Adrenal gland (tissue), 12 donors: Measurements from ENCODE around the gene TFCP2L1. TPM values are rescaled to one million over a fixed set of nuclear protein-coding genes. Genes with fewer than 3 reads are reported as not detected.

Experiments used
- DNase-seq, 7 donors: peaks; one replicate each; pipeline ENCODE4 v3.0.0-alpha.2; 2019 to 2020
- H3K27ac ChIP-seq, 5 donors: fragments of 200-600 bp; sonication (generic) in 4 of 5; 1 replicate in 3 of 5; 2 replicates in 2 of 5; pipeline versions ENCODE4 v1.5.1 to v1.8.0; 2016 to 2020; ENCODE audit warnings: mild to moderate bottlenecking in 1 of 5
- H3K27me3 ChIP-seq: fragments of 200-600 bp; 2 replicates; pipeline ENCODE4 v1.8.0; 2021
- H3K36me3 ChIP-seq, 2 donors: fragments of 200-600 bp; replicated peaks in 1 of 2; 1 replicate in 1 of 2; 2 replicates in 1 of 2; pipeline versions ENCODE4 v1.5.1 to v1.8.0; 2018 to 2022
- H3K4me1 ChIP-seq, 2 donors: fragments of 200-600 bp; replicated peaks in 1 of 2; 1 replicate in 1 of 2; 2 replicates in 1 of 2; pipeline versions ENCODE4 v1.5.1 to v1.8.0; 2018 to 2021
- H3K4me3 ChIP-seq, 4 donors: fragments of 200-600 bp; sonication (generic) in 3 of 4; one replicate each; pipeline ENCODE4 v1.5.1; 2016 to 2018
- H3K9me3 ChIP-seq, 3 donors: fragments of 200-600 bp; sonication (generic) in 1 of 3; replicated peaks in 1 of 3; 1 replicate in 2 of 3; 2 replicates in 1 of 3; pipeline versions ENCODE4 v1.5.1 to v1.8.0; 2016 to 2021
- POLR2A ChIP-seq, 2 donors: fragments of 450-650 bp; IDR thresholded peaks; one replicate each; pipeline ENCODE4 v1.6.1; 2017; ENCODE audit warnings: antibody characterized with exemption in 2 of 2, mild to moderate bottlenecking in 2 of 2, moderate library complexity in 1 of 2
- WGBS, 4 donors: extraction: QIAGEN DNeasy Blood & Tissue Kit in 2 of 4; methylation state at CpG; one replicate each; pipeline versions ENCODE4 v1.1.5 to v1.1.7; 2013 to 2017; 5-methylcytosine and 5-hydroxymethylcytosine counted together
- intact Hi-C, 2 donors: fragments of 100-400 bp; cut with DNase I; formaldehyde crosslinking; loops; one replicate each; pipeline versions ENCODE4 v1.14.1 to v1.15.0; 2022 to 2023
- polyA plus RNA-seq, 3 donors: library from polyadenylated mRNA; stranded (reverse); fragments of 200-250 nt in 2 of 3; fragments of 350-450 nt in 1 of 3; fragmentation: Illumina TruSeq in 1 of 3; extraction: RNeasy Lipid Tissue Mini Kit (QIAGEN cat#74804) in 1 of 3; gene quantifications; one replicate each; pipeline ENCODE4 v1.2.3, GENCODE V29; 2013 to 2014
- total RNA-seq, 9 donors: library from RNA; depleted of rRNA in 4 of 9; stranded (reverse); fragments of >200 nt in 4 of 9; fragments of 120-200 nt in 1 of 9; fragmentation: NEBNext Ultra II Directional in 1 of 9; extraction: Animal tissue kit (Norgen Biotek cat#: 25700) in 1 of 9; gene quantifications; one replicate each; pipeline versions ENCODE4 v1.1.0 to v1.2.4, GENCODE V29; 2013 to 2023
- TF ChIP-seq, protein P1 (sequence below), 6 experiments: fragments of 450-650 bp in 4 of 6; fragments of 200-600 bp in 2 of 6; sonication (generic) in 1 of 6; IDR thresholded peaks; 1 replicate in 5 of 6; 2 replicates in 1 of 6; pipeline versions ENCODE4 v1.5.1 to v1.8.0; 2016 to 2021; ENCODE audit warnings: antibody characterized with exemption in 6 of 6, mild to moderate bottlenecking in 2 of 6, moderate library complexity in 1 of 6
- donor health status: healthy with polysubstance abuse.
- donor health status: Bipolar disorder and iron deficiency.
- donor health status: DM: yes; HTN: yes; CAD: no.
- donor health status: DM: no; HTN: no; CAD: no.
- donor health status: DM: no; HTN: no; CAD: no.
- donor health status: DM: yes; HTN: yes; CAD: no.

TFCP2L1 gene
- total and polyA plus RNA-seq, 12 donors: 0.17 to 2.5 (median 0.87) TPM

DNA sequence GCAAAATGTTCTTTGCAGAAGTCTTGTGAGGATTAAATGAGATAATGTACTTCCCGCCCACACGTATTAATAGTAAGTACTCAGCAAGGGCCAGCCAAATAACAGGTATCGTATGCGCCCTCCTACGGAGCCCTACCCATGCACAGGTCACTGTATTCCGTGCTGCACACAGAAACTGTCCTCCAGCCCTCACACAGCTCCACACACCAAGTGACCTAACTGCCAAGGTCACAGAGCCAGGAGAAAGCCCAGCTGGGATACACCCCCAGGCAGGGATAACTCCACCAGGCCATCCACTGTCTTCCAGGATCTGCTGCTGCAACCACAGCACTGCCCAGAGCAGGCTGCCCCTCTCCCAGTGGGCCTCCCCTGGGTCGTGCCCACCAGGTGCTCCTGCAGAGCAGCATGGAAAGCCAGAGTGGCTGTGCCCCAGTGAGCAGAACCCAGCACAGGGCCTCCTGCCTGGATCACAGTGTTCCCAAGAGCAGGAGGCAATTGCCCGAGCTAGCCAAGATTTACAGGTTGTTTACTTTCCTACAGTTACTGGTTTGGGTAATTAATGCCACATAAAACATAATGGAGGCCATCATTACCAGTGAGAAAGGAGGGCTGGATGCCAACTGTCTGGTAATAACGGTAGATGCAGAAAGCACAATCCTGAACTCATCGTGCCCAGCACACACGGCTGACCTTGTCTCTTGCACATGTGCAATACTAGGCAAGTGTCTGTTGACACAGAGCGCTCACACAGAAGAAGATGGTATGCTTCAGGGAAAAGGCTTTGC, 24.4 kb downstream of the TFCP2L1 start:
- no peak overlapping the region for H3K27ac ChIP-seq

DNA sequence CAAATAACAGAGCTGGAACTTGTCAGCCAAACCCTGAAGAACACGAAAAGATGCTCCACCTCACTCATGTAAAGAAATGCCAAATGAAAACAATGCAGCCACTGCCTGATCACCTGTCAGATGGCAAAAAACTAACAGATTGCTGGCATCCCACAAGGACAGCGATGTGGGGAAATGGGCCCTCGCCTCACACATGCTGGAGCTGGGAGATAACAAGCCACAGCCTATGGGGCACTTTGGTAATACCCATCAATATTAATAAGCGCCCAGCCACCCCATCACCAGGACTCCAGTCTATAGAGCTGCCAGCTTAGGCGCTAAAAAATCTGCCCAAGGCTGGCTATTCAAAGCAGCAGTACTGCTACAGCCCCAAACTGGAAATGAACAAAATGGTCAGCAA, 27.0 kb downstream of the TFCP2L1 start:
- Histone ChIP-seq H3K36me3 (no peaks in the 10 kb centered on the region), H3K27ac (no peak overlapping the region), H3K27me3 (no peaks in the 10 kb centered on the region), H3K9me3 (no peaks in the 10 kb centered on the region), H3K4me1 (no peaks in the 10 kb centered on the region), H3K4me3 (no peak overlapping the region)
- WGBS, 4 donors: 79 to 90% (median 87%) methylated on average over 5 of the region's 5 CpGs
- DNase-seq: no peak
- TF ChIP-seq, protein P1, sequence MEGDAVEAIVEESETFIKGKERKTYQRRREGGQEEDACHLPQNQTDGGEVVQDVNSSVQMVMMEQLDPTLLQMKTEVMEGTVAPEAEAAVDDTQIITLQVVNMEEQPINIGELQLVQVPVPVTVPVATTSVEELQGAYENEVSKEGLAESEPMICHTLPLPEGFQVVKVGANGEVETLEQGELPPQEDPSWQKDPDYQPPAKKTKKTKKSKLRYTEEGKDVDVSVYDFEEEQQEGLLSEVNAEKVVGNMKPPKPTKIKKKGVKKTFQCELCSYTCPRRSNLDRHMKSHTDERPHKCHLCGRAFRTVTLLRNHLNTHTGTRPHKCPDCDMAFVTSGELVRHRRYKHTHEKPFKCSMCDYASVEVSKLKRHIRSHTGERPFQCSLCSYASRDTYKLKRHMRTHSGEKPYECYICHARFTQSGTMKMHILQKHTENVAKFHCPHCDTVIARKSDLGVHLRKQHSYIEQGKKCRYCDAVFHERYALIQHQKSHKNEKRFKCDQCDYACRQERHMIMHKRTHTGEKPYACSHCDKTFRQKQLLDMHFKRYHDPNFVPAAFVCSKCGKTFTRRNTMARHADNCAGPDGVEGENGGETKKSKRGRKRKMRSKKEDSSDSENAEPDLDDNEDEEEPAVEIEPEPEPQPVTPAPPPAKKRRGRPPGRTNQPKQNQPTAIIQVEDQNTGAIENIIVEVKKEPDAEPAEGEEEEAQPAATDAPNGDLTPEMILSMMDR (IDR thresholded peaks at IDR 0.05): no peak
- intact Hi-C loops: no loop called here

More for the DNA sequence above, 24.4 kb downstream of the TFCP2L1 start:
- peak in 1 of 7 donors; percentile 62 for DNase-seq
- TF ChIP-seq POLR2A (IDR thresholded peaks at IDR 0.05): no peak
- TF ChIP-seq, protein P1 (IDR thresholded peaks at IDR 0.05): no peak
- 66 to 81% (median 80%) methylated on average over 11 to 12 of the region's 12 CpGs for WGBS, 4 donors
- Histone ChIP-seq H3K4me1 (no peaks in the 10 kb centered on the region), H3K4me3 (no peak overlapping the region), H3K9me3 (no peaks in the 10 kb centered on the region), H3K27me3 (no peaks in the 10 kb centered on the region), H3K36me3 (no peaks in the 10 kb centered on the region)
- intact Hi-C loops: no loop called here

DNA sequence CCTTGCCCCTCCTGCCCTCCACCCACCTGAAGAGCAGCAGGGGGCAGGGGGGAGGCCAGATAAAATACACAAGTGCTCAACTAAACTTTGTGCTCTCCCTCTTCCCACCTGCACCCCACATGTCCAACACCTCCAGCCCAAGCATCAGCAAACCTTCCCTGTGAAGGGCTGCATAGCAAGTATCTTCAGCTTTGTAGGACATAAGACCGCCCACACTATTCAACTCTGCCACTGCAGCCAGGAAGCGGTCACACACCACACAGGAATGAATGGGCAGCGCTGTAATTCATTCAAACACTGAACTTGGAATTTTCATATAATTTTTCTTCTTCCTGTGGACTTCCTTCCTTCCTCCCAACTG, 27.5 kb downstream of the TFCP2L1 start:
- DNase-seq: no peak
- H3K9me3 ChIP-seq: no peaks in the 10 kb centered on the region
- H3K27me3 ChIP-seq: no peaks in the 10 kb centered on the region
- H3K36me3 ChIP-seq: no peaks in the 10 kb centered on the region
- no peak overlapping the region for H3K27ac ChIP-seq
- TF ChIP-seq, protein P1 (IDR thresholded peaks at IDR 0.05): no peak
- no peak for TF ChIP-seq POLR2A (IDR thresholded peaks at IDR 0.05)
- H3K4me3 ChIP-seq: no peak overlapping the region
- H3K4me1 ChIP-seq: no peaks in the 10 kb centered on the region
- 68 to 73% (median 70%) methylated on average over 3 of the region's 3 CpGs for WGBS, 4 donors
- intact Hi-C loops: no loop called here

DNA sequence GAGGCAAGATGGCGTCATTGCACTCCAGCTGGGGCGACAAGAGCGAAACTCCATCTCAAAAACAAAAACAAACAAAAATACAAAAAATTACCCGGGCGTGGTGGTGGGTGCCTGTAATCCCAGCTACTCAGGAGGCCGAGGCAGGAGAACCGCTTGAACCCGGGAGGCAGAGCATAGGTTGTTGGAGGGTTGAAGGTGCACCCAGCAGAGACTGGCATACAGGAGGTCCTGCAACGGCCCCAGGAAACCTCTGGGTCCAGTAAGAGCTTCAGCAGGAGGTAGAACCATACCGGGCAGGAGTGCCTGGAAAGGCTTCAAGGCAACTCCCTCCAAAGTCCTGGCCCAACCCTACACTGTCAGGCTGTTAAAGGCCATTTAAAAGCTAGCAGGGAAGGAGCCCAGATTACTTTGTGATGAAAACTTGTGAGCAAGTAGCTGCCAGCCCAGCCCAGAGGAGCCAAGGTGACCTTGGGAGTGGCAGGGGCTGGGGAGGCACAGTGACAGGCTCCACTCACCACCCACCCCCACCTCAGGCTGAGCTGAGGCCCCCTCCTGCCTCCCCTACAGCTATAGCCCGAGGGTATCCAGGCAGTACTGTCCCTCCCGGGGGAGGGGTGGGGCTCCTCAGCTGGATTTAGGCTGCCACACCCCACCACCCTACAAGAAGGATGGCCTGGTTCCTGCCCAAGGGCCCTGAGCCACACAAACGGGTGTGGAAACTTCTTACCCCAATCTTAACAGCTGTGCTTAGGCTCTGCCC, 28.1 kb downstream of the TFCP2L1 start:
- 78 to 87% (median 82%) methylated on average over 10 to 13 of the region's 13 CpGs for WGBS, 4 donors
- DNase-seq: no peak
- no peaks in the 10 kb centered on the region for H3K4me1 ChIP-seq

More for the DNA sequence above, 28.1 kb downstream of the TFCP2L1 start:
- Histone ChIP-seq H3K27me3 (no peaks in the 10 kb centered on the region), H3K4me3 (no peak overlapping the region), H3K9me3 (no peaks in the 10 kb centered on the region), H3K27ac (no peak overlapping the region), H3K36me3 (no peaks in the 10 kb centered on the region)
- TF ChIP-seq POLR2A (IDR thresholded peaks at IDR 0.05): no peak
- TF ChIP-seq, protein P1 (IDR thresholded peaks at IDR 0.05): no peak
- intact Hi-C loops: no loop called here
